CD4-positive, alpha-beta T cell (primary cell): ENCODE measurements around the gene KIF26B. TPM values are rescaled to one million over a fixed set of nuclear protein-coding genes. Genes with fewer than 3 reads are reported as not detected.

ENCODE experiments used
- ATAC-seq: fragments of 200-7000 bp; cut with Tn5 transposase; one replicate; pipeline ENCODE4 v1.10.0; 2022; ENCODE audit warnings: mild to moderate bottlenecking; ENCODE audit not compliant: poor library complexity
- CTCF ChIA-PET: fragments of 350-600 bp; sonication (Branson Sonifier 250); formaldehyde crosslinking; loops from one replicate; lab custom pipeline; 2021; ENCODE audit warnings: antibody characterized with exemption, inconsistent platforms; lab: Charles Lee
- POLR2A ChIA-PET: fragments of 350-600 bp; sonication (Branson Sonifier 250); formaldehyde crosslinking; loops from one replicate; lab custom pipeline; 2021; ENCODE audit warnings: antibody characterized with exemption, inconsistent platforms; lab: Charles Lee
- DNase-seq, 14 experiments: peaks; one replicate each; pipeline ENCODE4 v3.0.0-alpha.2; 2013 to 2020; ENCODE audit warnings: mixed read lengths in 2 of 14
- H3K27ac ChIP-seq, 2 donors: one replicate each; pipeline versions ENCODE4 v1.5.1 to v1.7.0; 2013; ENCODE audit warnings: low read length in 2 of 2, low read depth in 1 of 2, mild to moderate bottlenecking in 1 of 2
- H3K27me3 ChIP-seq, 2 experiments: 1 replicate in 1 of 2; 2 replicates in 1 of 2; pipeline versions ENCODE4 v1.6.1 to v1.7.0; 2013; ENCODE audit warnings: low read length in 2 of 2, control low read depth in 1 of 2, mild to moderate bottlenecking in 1 of 2, moderate library complexity in 1 of 2; ENCODE audit not compliant: insufficient read depth in 2 of 2, control insufficient read depth in 1 of 2
- H3K36me3 ChIP-seq: one replicate; pipeline ENCODE4 v1.6.1; 2013; ENCODE audit warnings: low read length, control low read depth; ENCODE audit not compliant: insufficient read depth
- H3K4me1 ChIP-seq: one replicate; pipeline ENCODE4 v1.6.1; 2013; ENCODE audit warnings: low read length, control low read depth; ENCODE audit not compliant: insufficient read depth
- H3K4me3 ChIP-seq: one replicate; pipeline ENCODE4 v1.5.1; 2013; ENCODE audit warnings: mild to moderate bottlenecking, low read length, moderate library complexity
- H3K9me3 ChIP-seq, 2 experiments: 1 replicate in 1 of 2; 2 replicates in 1 of 2; pipeline versions ENCODE4 v1.6.1 to v1.7.0; 2013; ENCODE audit warnings: low read length in 2 of 2, mild to moderate bottlenecking in 2 of 2, control low read depth in 1 of 2, moderate library complexity in 1 of 2; ENCODE audit not compliant: control insufficient read depth in 1 of 2, insufficient read depth in 1 of 2
- H3K27ac Mint-ChIP-seq: one replicate; pipeline ENCODE4 v1.8.0; 2020; ENCODE audit warnings: mixed read lengths
- H3K27me3 Mint-ChIP-seq: one replicate; pipeline ENCODE4 v1.8.0; 2021; ENCODE audit warnings: mixed read lengths
- H3K36me3 Mint-ChIP-seq: one replicate; pipeline ENCODE4 v1.8.0; 2021; ENCODE audit warnings: low read depth, mixed read lengths
- H3K4me1 Mint-ChIP-seq: one replicate; pipeline ENCODE4 v1.8.0; 2021; ENCODE audit warnings: low read depth, mixed read lengths
- H3K4me3 Mint-ChIP-seq: one replicate; pipeline ENCODE4 v1.8.0; 2020; ENCODE audit warnings: mild to moderate bottlenecking, mixed read lengths
- H3K9me3 Mint-ChIP-seq: one replicate; pipeline ENCODE4 v1.8.0; 2020; ENCODE audit warnings: mixed read lengths
- CTCF ChIP-seq: fragments of 200-600 bp; IDR thresholded peaks from one replicate; pipeline ENCODE4 v1.8.0; 2022; ENCODE audit warnings: antibody characterized with exemption, mild to moderate bottlenecking
- intact Hi-C, 2 experiments: fragments of 100-400 bp; cut with DNase I in 1 of 2; cut with micrococcal nuclease in 1 of 2; formaldehyde crosslinking; loops; one replicate each; pipeline versions ENCODE4 v1.15.1 to v1.9.0; 2023 to 2025; cut with DNase I, micrococcal nuclease
- total RNA-seq, 174 experiments: library from RNA in 2 of 174; stranded (reverse) in 2 of 174; gene quantifications; one replicate each; pipeline ENCODE4 v1.2.3 and lab custom pipeline; 2021 to 2026

The KIF26B gene
- total RNA-seq, 2 experiments from 2014 or later: 0.03 TPM; not detected in 1

GRCh38 chr1:245600658-245601057 lies 445.9 kb downstream of the KIF26B start:
- no peaks in the 10 kb centered on the region for H3K4me1 ChIP-seq
- Mint-ChIP-seq H3K9me3 (no peaks in the 10 kb centered on the region), H3K4me1 (no peaks in the 10 kb centered on the region), H3K4me3 (no peak overlapping the region), H3K27me3 (peaks cover 4% of the 10 kb centered on the region), H3K36me3 (no peaks in the 10 kb centered on the region), H3K27ac (no peak overlapping the region)
- CTCF ChIA-PET: no interaction called here
- no peak overlapping the region for H3K4me3 ChIP-seq
- no peak for ATAC-seq
- intact Hi-C loops: no loop called here
- no peak for TF ChIP-seq CTCF
- no peaks in the 10 kb centered on the region for H3K36me3 ChIP-seq
- peaks cover 0 to 15% of the 10 kb centered on the region in 2 experiments for H3K9me3 ChIP-seq
- no peak for DNase-seq
- no peak overlapping the region for H3K27ac ChIP-seq
- POLR2A ChIA-PET: no interaction called here
- H3K27me3 ChIP-seq: peaks cover 0 to 2% of the 10 kb centered on the region in 2 experiments

- Mint-ChIP-seq H3K36me3 (no peaks in the 10 kb centered on the region), H3K27ac (no peak overlapping the region), H3K27me3 (peaks cover 4% of the 10 kb centered on the region), H3K4me1 (no peaks in the 10 kb centered on the region), H3K9me3 (no peaks in the 10 kb centered on the region), H3K4me3 (no peak overlapping the region)
- ATAC-seq (no peak), DNase-seq (no peak)
- H3K4me1 ChIP-seq: no peaks in the 10 kb centered on the region
- H3K9me3 ChIP-seq: peaks cover 0 to 18% of the 10 kb centered on the region in 2 experiments
- H3K4me3 ChIP-seq: no peak overlapping the region
- H3K27ac ChIP-seq: no peak overlapping the region
- no peaks in the 10 kb centered on the region for H3K36me3 ChIP-seq
- H3K27me3 ChIP-seq: peaks cover 0 to 2% of the 10 kb centered on the region in 2 experiments
- ChIA-PET POLR2A (no interaction called here), CTCF (no interaction called here)
- intact Hi-C loops: no loop called here
- TF ChIP-seq CTCF: no peak
These were observed 448.6 kb downstream of the KIF26B start for GRCh38 chr1:245603311-245603865.

GRCh38 chr1:245604979-245605378 lies 450.2 kb downstream of the KIF26B start:
- Mint-ChIP-seq H3K36me3 (no peaks in the 10 kb centered on the region), H3K9me3 (no peaks in the 10 kb centered on the region), H3K4me1 (no peaks in the 10 kb centered on the region), H3K27ac (no peak overlapping the region), H3K27me3 (peaks cover 4% of the 10 kb centered on the region), H3K4me3 (no peak overlapping the region)
- Histone ChIP-seq H3K4me1 (no peaks in the 10 kb centered on the region), H3K27me3 (no peaks in the 10 kb centered on the region), H3K27ac (no peak overlapping the region), H3K36me3 (no peaks in the 10 kb centered on the region), H3K4me3 (no peak overlapping the region), H3K9me3 (peaks cover 0 to 12% of the 10 kb centered on the region in 2 experiments)
- ChIA-PET POLR2A (no interaction called here), CTCF (no interaction called here)
- TF ChIP-seq CTCF: no peak
- DNase-seq (no peak), ATAC-seq (no peak)
- intact Hi-C loops: no loop called here
